Tibial nerve (tissue), 4 donors: ENCODE results near the gene MTHFR.

Experiments
- CTCF ChIP-seq, 5 experiments: fragments of 200-600 bp in 3 of 5; fragments of 450-650 bp in 2 of 5; sonication (generic) in 3 of 5; IDR thresholded peaks; one replicate each; pipeline ENCODE4 v1.5.1; 2016 to 2019; ENCODE audit warnings: antibody characterized with exemption in 5 of 5, mild to moderate bottlenecking in 3 of 5, moderate library complexity in 2 of 5
- EP300 ChIP-seq, 2 donors: sonication (generic); formaldehyde crosslinking; IDR thresholded peaks; one replicate each; pipeline ENCODE4 v1.6.1; 2017; ENCODE audit warnings: antibody characterized with exemption in 2 of 2, mild to moderate bottlenecking in 1 of 2
- POLR2A ChIP-seq, 2 donors: fragments of 450-650 bp; IDR thresholded peaks; one replicate each; pipeline ENCODE4 v1.6.1; 2017; ENCODE audit warnings: antibody characterized with exemption in 2 of 2, mild to moderate bottlenecking in 2 of 2, moderate library complexity in 2 of 2

GRCh38 chr1:11795238-11795890 lies 10.4 kb downstream of the MTHFR start:
- no peak for TF ChIP-seq POLR2A (IDR thresholded peaks at IDR 0.05)
- no peak for TF ChIP-seq EP300 (IDR thresholded peaks at IDR 0.05)
- TF ChIP-seq CTCF (IDR thresholded peaks at IDR 0.05), result no peak
